Mononuclear cell (primary cell): ENCODE results near the gene SLX4IP. TPM values are rescaled to one million over a fixed set of nuclear protein-coding genes. Genes with fewer than 3 reads are reported as not detected.

ENCODE experiments used
- H3K27me3 ChIP-seq: 2 replicates; pipeline ENCODE4 v1.6.0; 2011; ENCODE audit warnings: low read length, control low read depth; ENCODE audit not compliant: insufficient read depth
- H3K4me1 ChIP-seq: 2 replicates; pipeline ENCODE4 v1.5.1; 2011; ENCODE audit warnings: mild to moderate bottlenecking, low read length, control low read depth; ENCODE audit not compliant: insufficient read depth
- H3K4me3 ChIP-seq: 2 replicates; pipeline ENCODE4 v1.5.1; 2011; ENCODE audit warnings: mild to moderate bottlenecking, low read length, moderate library complexity
- H3K9me3 ChIP-seq: 2 replicates; pipeline ENCODE4 v1.5.1; 2011; ENCODE audit warnings: low read depth, mild to moderate bottlenecking, control low read depth, low read length
- total RNA-seq: library from RNA; depleted of rRNA; stranded (reverse); fragments of >200 nt; gene quantifications from one replicate; pipeline ENCODE4 v1.2.3, GENCODE V29; 2012

Gene SLX4IP
- total RNA-seq, 1 donor, result 1.2 TPM

DNA sequence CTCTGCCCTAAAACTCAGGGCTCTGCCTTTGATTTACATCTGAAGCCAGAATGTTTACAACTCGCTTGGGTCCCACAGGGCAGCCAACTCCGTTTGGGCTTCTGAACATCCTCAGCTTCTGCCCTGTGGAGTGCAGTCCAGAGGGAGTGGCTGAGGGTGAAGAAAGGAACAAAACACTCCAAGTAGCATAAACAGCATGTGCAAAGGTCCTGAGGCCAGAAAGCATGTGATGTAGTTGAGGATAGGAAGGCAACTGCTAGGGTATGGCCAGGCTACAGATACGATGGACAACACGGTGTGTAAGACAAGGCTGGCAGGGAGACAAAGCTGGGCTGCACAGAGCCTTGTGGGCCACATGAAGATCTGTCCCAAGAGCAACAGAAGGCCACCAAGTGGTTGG, 226.2 kb downstream of the SLX4IP start:
- Histone ChIP-seq H3K9me3 (no peaks in the 10 kb centered on the region), H3K4me1 (peaks cover 9% of the 10 kb centered on the region), H3K27me3 (no peaks in the 10 kb centered on the region), H3K4me3 (no peak overlapping the region)

DNA sequence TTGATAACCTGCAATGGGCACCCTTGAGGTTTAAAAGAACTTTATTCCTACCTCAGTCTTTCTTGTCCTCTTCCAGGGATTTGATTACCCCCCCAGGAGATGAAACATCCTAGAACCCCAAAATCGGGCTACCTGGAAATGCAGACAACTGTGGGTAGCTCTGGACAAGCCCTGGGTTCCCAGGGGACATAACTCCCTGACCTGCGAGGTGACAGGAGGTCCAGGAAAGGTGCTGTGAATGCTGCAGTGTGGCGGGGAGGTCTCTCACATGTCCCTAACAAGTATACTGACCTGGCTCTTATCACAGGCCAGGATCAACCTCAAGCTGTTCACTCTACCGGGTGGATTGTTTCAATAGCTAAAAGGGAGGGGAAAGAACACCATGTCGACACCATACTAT, 227.0 kb downstream of the SLX4IP start:
- Histone ChIP-seq H3K4me1 (peaks cover 9% of the 10 kb centered on the region), H3K4me3 (no peak overlapping the region), H3K9me3 (no peaks in the 10 kb centered on the region), H3K27me3 (no peaks in the 10 kb centered on the region)

GRCh38 chr20:10662661-10663458, 227.8 kb downstream of the SLX4IP start:
- Histone ChIP-seq H3K4me3 (no peak overlapping the region), H3K4me1 (peaks cover 9% of the 10 kb centered on the region), H3K27me3 (no peaks in the 10 kb centered on the region), H3K9me3 (no peaks in the 10 kb centered on the region)

DNA sequence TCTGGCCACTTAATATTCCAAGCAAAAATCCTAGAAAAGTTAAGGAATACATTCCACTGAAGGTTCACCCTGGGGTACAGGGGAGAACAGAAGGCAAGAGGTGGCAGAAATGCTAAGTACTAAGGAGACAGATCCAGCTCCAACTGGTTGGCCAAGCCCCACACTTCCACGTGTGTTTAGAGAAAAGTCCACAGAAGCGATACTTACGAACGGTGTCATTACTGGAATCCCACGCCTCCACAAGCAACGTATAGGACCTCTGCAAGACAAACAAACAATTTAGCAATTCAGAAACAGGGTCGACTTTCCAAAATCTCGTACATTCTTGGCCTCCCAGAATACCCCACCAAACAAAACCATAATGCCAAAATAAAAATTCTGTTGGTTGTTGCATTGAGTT, 228.7 kb downstream of the SLX4IP start:
- H3K4me3 ChIP-seq, result no peak overlapping the region
- no peaks in the 10 kb centered on the region for H3K27me3 ChIP-seq
- H3K9me3 ChIP-seq, result no peaks in the 10 kb centered on the region
- H3K4me1 ChIP-seq, result peaks cover 9% of the 10 kb centered on the region

GRCh38 chr20:10665027-10665561, 230.0 kb downstream of the SLX4IP start:
- Histone ChIP-seq H3K27me3 (peaks cover 4% of the 10 kb centered on the region), H3K4me1 (peaks cover 9% of the 10 kb centered on the region), H3K9me3 (no peaks in the 10 kb centered on the region), H3K4me3 (no peak overlapping the region)

DNA sequence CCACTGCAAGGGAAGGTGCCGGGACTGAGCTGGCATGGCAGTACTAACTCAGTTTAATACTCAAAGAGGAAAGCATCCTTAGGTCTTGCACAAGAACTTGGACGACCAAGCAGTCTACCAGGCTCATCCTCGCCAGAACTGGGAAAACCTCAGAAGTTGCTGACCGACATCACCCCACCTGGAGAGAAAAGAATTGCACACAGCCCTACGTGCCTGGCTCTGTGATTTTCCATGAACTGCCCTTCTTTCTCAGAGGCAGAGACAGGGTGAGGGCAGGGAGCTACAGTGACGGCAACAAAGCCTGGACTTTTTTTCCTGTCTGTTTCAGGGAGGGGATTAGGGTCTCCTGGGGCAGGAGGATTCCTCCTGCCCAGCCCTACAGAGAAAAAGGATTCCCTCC, 230.7 kb downstream of the SLX4IP start:
- Histone ChIP-seq H3K27me3 (peaks cover 6% of the 10 kb centered on the region), H3K9me3 (no peaks in the 10 kb centered on the region), H3K4me3 (no peak overlapping the region), H3K4me1 (peaks cover 11% of the 10 kb centered on the region)

- peaks cover 18% of the 10 kb centered on the region for H3K4me1 ChIP-seq
- H3K4me3 ChIP-seq, result no peak overlapping the region
- peaks cover 6% of the 10 kb centered on the region for H3K27me3 ChIP-seq
- H3K9me3 ChIP-seq, result no peaks in the 10 kb centered on the region
Observed at GRCh38 chr20:10666221-10667076, 231.3 kb downstream of the SLX4IP start.

- Histone ChIP-seq H3K9me3 (no peaks in the 10 kb centered on the region), H3K4me3 (no peak overlapping the region), H3K27me3 (peaks cover 6% of the 10 kb centered on the region), H3K4me1 (peaks cover 24% of the 10 kb centered on the region)
Observed at GRCh38 chr20:10667077-10667401, 231.9 kb downstream of the SLX4IP start.

- Histone ChIP-seq H3K4me1 (peaks cover 29% of the 10 kb centered on the region), H3K9me3 (no peaks in the 10 kb centered on the region), H3K4me3 (no peak overlapping the region), H3K27me3 (peaks cover 6% of the 10 kb centered on the region)
Observed at GRCh38 chr20:10667560-10668167, 232.6 kb downstream of the SLX4IP start.

- peaks cover 6% of the 10 kb centered on the region for H3K27me3 ChIP-seq
- H3K4me1 ChIP-seq, result peaks cover 30% of the 10 kb centered on the region
- H3K4me3 ChIP-seq, result no peak overlapping the region
- H3K9me3 ChIP-seq, result no peaks in the 10 kb centered on the region
Observed at GRCh38 chr20:10668677-10669368, 233.7 kb downstream of the SLX4IP start.

DNA sequence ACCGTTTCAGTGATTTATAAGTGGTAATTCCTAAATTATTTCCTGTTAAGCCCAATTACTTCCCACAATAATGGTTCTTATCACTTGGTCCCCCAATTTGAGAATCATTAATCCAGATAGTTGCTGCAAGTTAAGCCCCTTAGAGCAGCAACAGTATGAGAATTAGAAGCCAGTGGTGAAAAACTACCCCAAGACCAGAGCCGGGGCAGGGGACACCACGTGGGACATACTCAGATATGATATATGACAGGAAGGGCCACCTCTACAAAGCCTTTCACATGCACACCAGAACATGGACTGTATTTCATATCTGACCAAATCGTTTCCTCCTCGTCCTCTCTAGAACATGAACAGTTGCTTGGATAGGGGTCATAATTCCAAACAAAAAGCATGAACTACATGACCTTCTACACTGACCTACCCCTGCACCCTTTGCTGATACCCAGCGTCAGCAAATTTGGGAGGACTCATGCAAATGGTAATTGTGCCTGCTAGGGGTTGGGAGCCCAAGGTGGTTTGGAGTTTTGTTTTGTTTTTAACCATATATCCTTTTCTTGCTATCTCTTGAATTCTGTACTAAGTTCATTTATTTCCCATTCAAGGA, 234.8 kb downstream of the SLX4IP start:
- H3K4me3 ChIP-seq, result no peak overlapping the region
- H3K27me3 ChIP-seq, result peaks cover 9% of the 10 kb centered on the region
- peaks cover 38% of the 10 kb centered on the region for H3K4me1 ChIP-seq
- H3K9me3 ChIP-seq, result no peaks in the 10 kb centered on the region

- H3K27me3 ChIP-seq, result peaks cover 16% of the 10 kb centered on the region
- H3K4me1 ChIP-seq, result peaks cover 43% of the 10 kb centered on the region
- no peak overlapping the region for H3K4me3 ChIP-seq
Observed at GRCh38 chr20:10670501-10671220, 235.6 kb downstream of the SLX4IP start.

GRCh38 chr20:10671221-10671918, 236.3 kb downstream of the SLX4IP start:
- peaks cover 44% of the 10 kb centered on the region for H3K4me1 ChIP-seq
- peak overlapping the region; percentile 60 for H3K4me3 ChIP-seq
- no peaks in the 10 kb centered on the region for H3K9me3 ChIP-seq
- H3K27me3 ChIP-seq, result peaks cover 19% of the 10 kb centered on the region

More at GRCh38 chr20:10670501-10671220, 235.6 kb downstream of the SLX4IP start:
- H3K9me3 ChIP-seq, result no peaks in the 10 kb centered on the region
